T-helper 17 cell (primary cell): ENCODE measurements around the gene KL. TPM values are rescaled to one million over a fixed set of nuclear protein-coding genes. Genes with fewer than 3 reads are reported as not detected.

Source experiments
- ATAC-seq: fragments of 150-1000 bp; cut with Tn5 transposase; 2 replicates; pipeline ENCODE4 v1.10.0; 2021; ENCODE audit warnings: mild to moderate bottlenecking, moderate library complexity
- DNase-seq, 3 donors: peaks; one replicate each; pipeline versions ENCODE4 v3.0.0 to v3.0.0-alpha.2; 2020 to 2021
- H3K9me3 ChIP-seq: one replicate; pipeline ENCODE4 v1.7.0; 2013; ENCODE audit warnings: low read length, mild to moderate bottlenecking; ENCODE audit not compliant: control insufficient read depth, poor library complexity, severe bottlenecking
- H3K27ac Mint-ChIP-seq: one replicate; pipeline ENCODE4 v1.8.0; 2022; ENCODE audit warnings: mild to moderate bottlenecking, moderate library complexity, mixed read lengths
- H3K27me3 Mint-ChIP-seq: one replicate; pipeline ENCODE4 v1.8.0; 2022; ENCODE audit warnings: mixed read lengths
- H3K36me3 Mint-ChIP-seq: one replicate; pipeline ENCODE4 v1.8.0; 2022; ENCODE audit warnings: low read depth, mixed read lengths
- H3K4me1 Mint-ChIP-seq: one replicate; pipeline ENCODE4 v1.8.0; 2022; ENCODE audit warnings: mild to moderate bottlenecking, mixed read lengths
- H3K4me3 Mint-ChIP-seq: one replicate; pipeline ENCODE4 v1.8.0; 2022; ENCODE audit warnings: mild to moderate bottlenecking, moderate library complexity, mixed read lengths
- total RNA-seq, 4 donors: library from RNA in 2 of 4; stranded (reverse) in 2 of 4; gene quantifications; one replicate each; pipeline ENCODE4 v1.2.3 and lab custom pipeline; 2022 to 2026

KL gene
- total RNA-seq (not detected), total RNA-seq (lab: John Stamatoyannopoulos, UW) (0 reads per million in 2 donors)

DNA sequence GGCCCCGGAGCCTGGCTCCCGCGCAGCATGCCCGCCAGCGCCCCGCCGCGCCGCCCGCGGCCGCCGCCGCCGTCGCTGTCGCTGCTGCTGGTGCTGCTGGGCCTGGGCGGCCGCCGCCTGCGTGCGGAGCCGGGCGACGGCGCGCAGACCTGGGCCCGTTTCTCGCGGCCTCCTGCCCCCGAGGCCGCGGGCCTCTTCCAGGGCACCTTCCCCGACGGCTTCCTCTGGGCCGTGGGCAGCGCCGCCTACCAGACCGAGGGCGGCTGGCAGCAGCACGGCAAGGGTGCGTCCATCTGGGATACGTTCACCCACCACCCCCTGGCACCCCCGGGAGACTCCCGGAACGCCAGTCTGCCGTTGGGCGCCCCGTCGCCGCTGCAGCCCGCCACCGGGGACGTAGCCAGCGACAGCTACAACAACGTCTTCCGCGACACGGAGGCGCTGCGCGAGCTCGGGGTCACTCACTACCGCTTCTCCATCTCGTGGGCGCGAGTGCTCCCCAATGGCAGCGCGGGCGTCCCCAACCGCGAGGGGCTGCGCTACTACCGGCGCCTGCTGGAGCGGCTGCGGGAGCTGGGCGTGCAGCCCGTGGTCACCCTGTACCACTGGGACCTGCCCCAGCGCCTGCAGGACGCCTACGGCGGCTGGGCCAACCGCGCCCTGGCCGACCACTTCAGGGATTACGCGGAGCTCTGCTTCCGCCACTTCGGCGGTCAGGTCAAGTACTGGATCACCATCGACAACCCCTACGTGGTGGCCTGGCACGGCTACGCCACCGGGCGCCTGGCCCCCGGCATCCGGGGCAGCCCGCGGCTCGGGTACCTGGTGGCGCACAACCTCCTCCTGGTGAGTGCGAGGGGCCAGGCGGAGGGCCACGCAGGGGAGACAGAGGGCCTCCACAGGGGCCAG, at the start of gene KL:
TSS of gene KL (plus strand) at position 10 of the 909 bp plus-strand sequence. CDS start at position 28, 18 bp downstream.
- H3K9me3 ChIP-seq, result no peaks in the 10 kb centered on the region
- Mint-ChIP-seq H3K27me3 (peaks cover 69% of the 10 kb centered on the region), H3K27ac (no peak within 1 kb of the TSS), H3K4me1 (peaks cover 9% of the 10 kb centered on the region), H3K4me3 (peak within 1 kb of the TSS; percentile 76), H3K36me3 (no peaks in the 10 kb centered on the region)
- peak; percentile 35 for ATAC-seq
- DNase-seq, result no peak

DNA sequence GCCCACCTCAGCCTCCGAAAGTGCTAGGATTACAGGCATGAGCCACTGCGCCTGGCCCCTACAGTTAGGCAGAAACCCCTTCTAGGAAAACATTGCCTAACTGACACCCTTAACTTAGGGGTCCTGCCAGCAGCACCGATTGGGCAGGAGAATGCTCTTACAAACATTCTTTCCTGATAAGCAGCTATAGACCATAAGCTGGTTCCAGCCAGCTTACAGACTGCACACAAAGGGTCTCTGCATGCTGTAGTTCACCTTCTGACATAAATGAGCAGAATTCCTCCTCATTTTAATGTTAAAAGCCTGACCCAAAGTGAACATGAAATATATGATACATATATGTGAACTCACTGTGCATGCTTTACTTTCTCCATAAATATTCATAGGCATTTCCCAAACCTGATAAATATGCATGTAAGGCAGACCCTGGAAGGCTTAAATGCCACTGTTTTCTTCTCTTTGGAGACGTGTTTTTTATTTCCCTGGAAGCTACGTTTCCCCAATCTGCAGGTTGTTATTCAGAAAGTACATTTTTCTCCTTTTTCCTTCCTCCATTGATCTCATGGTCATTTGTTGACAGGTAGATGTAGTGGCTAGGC, 48.5 kb upstream of the KL start:
- Mint-ChIP-seq H3K4me1 (no peaks in the 10 kb centered on the region), H3K36me3 (no peaks in the 10 kb centered on the region)
- no peak for ATAC-seq

DNA sequence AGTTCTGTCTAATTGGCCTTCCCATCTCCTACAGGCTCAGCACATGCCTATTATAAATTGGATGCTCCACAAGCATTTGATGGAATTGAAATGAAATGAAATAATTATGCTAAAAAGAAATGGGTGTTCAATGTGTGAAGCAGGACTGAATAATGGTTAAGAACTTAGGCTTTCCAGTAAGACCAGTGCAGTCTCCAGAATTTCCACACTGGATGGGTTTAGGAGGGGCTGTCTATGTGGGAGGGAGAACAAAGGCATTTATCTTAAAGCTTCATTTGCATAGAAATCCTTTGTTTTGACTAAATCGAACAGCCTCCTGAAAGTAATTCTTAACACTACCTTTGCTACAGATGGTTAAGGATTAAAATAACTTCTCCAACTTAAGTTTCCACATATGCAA, 47.9 kb upstream of the KL start:
- H3K4me3 Mint-ChIP-seq, result no peak overlapping the region
- H3K4me1 Mint-ChIP-seq, result no peaks in the 10 kb centered on the region
- ATAC-seq, result no peak

More for the DNA sequence above, 48.5 kb upstream of the KL start:
- H3K9me3 ChIP-seq, result no peaks in the 10 kb centered on the region
- Mint-ChIP-seq H3K27ac (no peak overlapping the region), H3K27me3 (peaks cover 5% of the 10 kb centered on the region), H3K4me3 (no peak overlapping the region)
- DNase-seq, result no peak

DNA sequence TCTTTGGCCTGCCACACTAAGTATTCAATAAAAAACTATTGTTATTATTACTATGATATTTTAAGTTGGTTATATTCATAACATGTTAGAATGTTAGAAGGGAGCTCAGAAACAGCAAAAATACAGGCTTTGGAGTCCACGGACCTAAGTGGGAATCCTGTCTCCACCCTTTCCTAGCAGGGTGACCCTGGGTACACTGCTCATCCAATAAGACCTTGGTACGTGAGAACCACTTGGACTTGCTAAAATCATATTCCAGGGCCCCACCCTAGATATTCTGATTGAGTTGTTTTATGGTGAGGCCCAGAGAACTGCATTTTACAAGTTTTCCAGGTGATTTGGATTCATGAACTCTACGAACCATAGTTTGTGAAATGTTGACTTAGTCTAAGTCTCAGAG, 47.4 kb upstream of the KL start:
- no peak overlapping the region for H3K4me3 Mint-ChIP-seq
- no peak for DNase-seq
- no peaks in the 10 kb centered on the region for H3K36me3 Mint-ChIP-seq
- H3K27ac Mint-ChIP-seq, result no peak overlapping the region
- peaks cover 5% of the 10 kb centered on the region for H3K27me3 Mint-ChIP-seq
- no peaks in the 10 kb centered on the region for H3K9me3 ChIP-seq
- H3K4me1 Mint-ChIP-seq, result no peaks in the 10 kb centered on the region
- ATAC-seq, result no peak

More for the DNA sequence above, 47.9 kb upstream of the KL start:
- no peaks in the 10 kb centered on the region for H3K9me3 ChIP-seq
- DNase-seq, result no peak
- Mint-ChIP-seq H3K36me3 (no peaks in the 10 kb centered on the region), H3K27me3 (peaks cover 5% of the 10 kb centered on the region), H3K27ac (no peak overlapping the region)

DNA sequence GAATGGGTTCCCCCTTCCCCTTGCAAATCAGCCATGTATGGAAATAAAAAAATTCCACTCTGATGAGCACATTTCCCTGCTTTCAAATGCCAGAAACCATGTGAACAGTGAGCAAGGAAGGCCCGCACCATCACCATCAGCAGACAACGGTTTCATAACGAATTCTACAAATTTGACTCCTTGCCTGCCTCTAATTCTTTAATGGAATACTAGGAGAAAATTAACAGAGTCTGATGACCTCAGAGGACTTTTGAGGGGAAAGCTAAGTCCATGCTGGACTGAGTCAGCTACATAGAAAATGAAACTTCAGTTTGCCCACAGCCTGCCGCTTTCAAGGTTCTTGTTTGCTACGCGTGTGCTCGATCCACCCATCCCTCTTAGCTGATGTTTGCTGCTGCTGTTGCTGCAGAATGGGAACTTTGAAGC, 46.7 kb upstream of the KL start:
- DNase-seq (no peak), ATAC-seq (no peak)
- Mint-ChIP-seq H3K27me3 (peaks cover 5% of the 10 kb centered on the region), H3K4me1 (no peaks in the 10 kb centered on the region), H3K27ac (no peak overlapping the region), H3K36me3 (no peaks in the 10 kb centered on the region), H3K4me3 (peak overlapping the region; percentile 19)
- H3K9me3 ChIP-seq, result no peaks in the 10 kb centered on the region

DNA sequence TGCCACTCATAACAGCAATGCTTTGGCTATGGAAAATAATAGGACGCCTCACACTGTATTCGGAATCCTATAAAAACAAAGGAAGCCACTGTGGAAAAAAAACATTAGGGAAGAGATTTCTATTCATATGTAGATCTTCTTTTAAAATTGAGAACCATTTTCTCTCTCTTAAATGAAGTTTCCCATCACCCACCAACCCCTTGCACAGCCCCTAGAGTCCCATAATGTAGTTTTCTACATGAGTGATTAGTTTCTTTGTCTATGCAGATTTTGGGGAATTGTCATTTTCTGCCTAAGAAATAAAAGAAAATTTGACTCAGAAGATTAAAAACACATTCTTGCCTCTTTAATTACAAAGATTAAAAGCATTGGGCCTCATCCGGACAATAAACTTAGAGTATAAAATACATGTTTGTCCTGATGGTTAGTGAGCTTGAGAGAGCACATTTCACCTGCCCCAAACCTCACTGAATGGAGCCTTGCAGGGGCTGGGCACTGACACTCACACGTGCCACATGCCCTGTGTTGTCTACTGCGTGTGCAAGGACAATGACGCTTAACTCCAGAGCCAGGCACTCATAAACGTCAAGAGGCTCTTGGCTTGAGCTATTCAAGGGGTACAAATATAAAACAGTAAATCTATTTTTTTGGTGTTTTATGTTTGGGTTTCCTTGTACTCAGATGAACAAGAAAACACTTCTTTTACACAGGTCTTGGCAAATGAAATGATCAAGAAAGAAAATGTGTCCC, 40.0 kb upstream of the KL start:
- Mint-ChIP-seq H3K36me3 (no peaks in the 10 kb centered on the region), H3K4me3 (no peak overlapping the region), H3K27ac (no peak overlapping the region), H3K27me3 (peaks cover 9% of the 10 kb centered on the region), H3K4me1 (no peaks in the 10 kb centered on the region)
- DNase-seq (no peak), ATAC-seq (no peak)
- H3K9me3 ChIP-seq, result no peaks in the 10 kb centered on the region

DNA sequence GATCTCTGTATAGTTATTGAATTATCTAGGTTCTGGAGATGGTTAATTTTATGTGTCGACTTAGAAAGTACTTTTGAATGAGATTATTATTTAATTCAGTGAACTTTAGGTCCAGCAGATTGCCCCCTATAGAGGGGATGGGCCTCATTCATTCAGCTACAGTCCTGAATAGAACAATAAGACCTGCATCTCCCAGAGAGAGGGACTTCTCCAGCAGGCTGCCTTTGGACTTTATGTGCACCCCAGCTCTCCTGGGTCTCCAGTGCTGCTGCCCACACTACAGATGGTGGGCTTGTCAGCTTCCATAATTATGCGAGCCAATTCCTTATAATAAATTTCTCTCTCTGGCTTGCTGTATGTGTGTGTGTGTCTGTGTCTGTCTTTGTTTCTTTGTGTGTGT, 39.3 kb upstream of the KL start:
- H3K36me3 Mint-ChIP-seq, result no peaks in the 10 kb centered on the region
- no peaks in the 10 kb centered on the region for H3K4me1 Mint-ChIP-seq
- H3K9me3 ChIP-seq, result no peaks in the 10 kb centered on the region
- no peak for ATAC-seq
- no peak for DNase-seq
- H3K27me3 Mint-ChIP-seq, result peaks cover 9% of the 10 kb centered on the region
- no peak overlapping the region for H3K27ac Mint-ChIP-seq
- H3K4me3 Mint-ChIP-seq, result no peak overlapping the region

DNA sequence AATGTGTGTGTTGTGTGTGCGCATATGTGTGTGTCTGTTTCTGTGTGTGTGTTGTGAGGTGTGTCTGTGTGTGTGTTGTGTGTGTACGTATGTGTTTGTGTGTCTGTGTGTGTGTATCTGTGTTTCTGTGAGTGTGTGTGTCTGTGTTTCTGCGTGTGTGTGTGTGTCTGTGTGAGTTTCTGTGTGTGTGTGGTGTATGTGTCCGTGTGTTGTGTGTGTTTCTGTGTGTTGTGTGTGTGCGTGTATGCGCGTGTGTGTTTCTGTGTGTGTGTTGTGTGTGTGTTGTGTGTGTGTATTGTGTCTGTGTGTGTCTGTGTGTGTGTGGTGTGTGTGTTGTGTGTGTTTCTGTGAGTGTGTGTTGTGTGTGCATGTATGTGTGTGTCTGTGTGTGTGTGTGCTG, 38.9 kb upstream of the KL start:
- ATAC-seq (no peak), DNase-seq (no peak)
- H3K4me1 Mint-ChIP-seq, result no peaks in the 10 kb centered on the region
- H3K4me3 Mint-ChIP-seq, result no peak overlapping the region
- no peaks in the 10 kb centered on the region for H3K36me3 Mint-ChIP-seq
- H3K27ac Mint-ChIP-seq, result no peak overlapping the region
- peaks cover 9% of the 10 kb centered on the region for H3K27me3 Mint-ChIP-seq
- no peaks in the 10 kb centered on the region for H3K9me3 ChIP-seq

DNA sequence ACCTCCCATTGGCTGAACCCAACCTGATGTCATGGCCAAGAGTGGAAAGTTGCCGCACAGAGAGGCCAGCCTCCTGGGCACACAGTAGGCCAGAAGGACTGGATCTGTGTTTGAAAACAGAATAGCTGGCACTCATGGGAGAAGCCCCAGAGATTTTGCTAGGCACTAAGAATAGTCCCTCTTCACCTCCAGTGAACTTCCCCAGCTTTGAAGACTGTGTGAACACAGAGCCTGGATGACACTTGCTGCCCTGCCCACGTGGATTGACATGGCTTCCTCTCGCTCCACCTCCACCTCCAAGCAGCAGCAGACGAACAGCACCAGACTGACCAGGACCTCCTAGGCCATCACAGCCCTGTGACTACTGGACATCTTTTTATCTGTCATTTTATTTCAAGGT, 37.9 kb upstream of the KL start:
- Mint-ChIP-seq H3K4me1 (no peaks in the 10 kb centered on the region), H3K27ac (no peak overlapping the region), H3K27me3 (peaks cover 9% of the 10 kb centered on the region), H3K36me3 (no peaks in the 10 kb centered on the region), H3K4me3 (no peak overlapping the region)
- ATAC-seq (no peak), DNase-seq (no peak)
- H3K9me3 ChIP-seq, result no peaks in the 10 kb centered on the region

DNA sequence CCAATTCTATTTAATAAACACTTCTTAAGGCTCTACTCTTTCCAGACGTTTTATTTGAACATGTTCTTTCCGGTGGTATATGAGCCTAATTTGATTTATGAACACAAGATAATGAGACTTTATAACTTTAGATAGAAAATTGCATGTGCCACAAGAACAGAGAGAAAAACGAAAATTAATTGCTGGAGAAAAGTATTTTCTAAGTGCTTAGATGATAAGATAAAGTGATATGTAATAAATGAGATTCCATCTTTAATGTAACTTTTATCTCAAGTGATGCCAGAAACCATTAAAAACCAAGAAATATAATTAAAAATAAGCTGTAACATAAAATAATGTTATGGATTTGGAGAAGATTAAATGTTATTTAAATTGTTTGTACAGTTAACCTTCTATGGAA, 33.2 kb upstream of the KL start:
- H3K27ac Mint-ChIP-seq, result no peak overlapping the region
- H3K27me3 Mint-ChIP-seq, result peaks cover 18% of the 10 kb centered on the region
- no peaks in the 10 kb centered on the region for H3K9me3 ChIP-seq
- ATAC-seq (no peak), DNase-seq (no peak)
- no peaks in the 10 kb centered on the region for H3K4me1 Mint-ChIP-seq
- no peaks in the 10 kb centered on the region for H3K36me3 Mint-ChIP-seq
- H3K4me3 Mint-ChIP-seq, result no peak overlapping the region

DNA sequence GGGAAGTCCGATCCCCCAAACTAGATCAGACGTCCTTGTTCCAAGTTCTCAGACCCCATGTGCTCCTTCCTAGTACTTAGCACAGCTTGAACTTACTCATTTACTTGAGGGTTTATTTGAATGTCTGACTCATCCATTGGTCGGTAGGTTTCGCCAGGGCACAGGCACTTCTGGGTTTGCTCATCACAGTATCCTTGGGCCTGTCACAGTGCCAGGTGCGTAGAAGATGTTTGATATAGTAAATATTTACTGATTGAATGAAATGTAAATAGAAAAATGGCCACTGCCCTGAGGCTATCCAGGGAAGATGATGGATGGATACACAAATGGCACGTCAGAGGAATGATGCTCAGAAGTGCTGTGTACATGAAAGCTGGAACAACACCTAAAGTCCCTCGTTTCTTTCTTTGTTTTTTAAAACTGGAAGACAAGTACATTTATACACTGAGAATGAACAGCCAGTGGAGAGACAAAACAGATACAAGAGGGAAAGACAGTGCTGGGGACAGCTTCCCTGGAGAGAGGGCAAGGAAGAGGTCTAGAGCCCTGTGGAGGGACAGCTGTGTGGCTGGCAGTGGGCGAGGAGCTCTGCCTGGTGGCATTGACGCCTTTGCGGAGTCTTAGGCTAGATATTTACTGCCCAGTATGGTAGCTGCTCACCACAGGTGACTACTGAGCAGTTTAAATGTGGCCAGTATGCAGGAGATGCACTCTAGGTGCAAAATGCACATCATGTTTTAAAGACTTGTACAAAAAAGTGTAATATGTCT, 31.2 kb upstream of the KL start:
- Mint-ChIP-seq H3K27ac (no peak overlapping the region), H3K36me3 (no peaks in the 10 kb centered on the region), H3K4me3 (no peak overlapping the region), H3K27me3 (peaks cover 12% of the 10 kb centered on the region), H3K4me1 (no peaks in the 10 kb centered on the region)
- DNase-seq (no peak), ATAC-seq (no peak)
- H3K9me3 ChIP-seq, result no peaks in the 10 kb centered on the region

DNA sequence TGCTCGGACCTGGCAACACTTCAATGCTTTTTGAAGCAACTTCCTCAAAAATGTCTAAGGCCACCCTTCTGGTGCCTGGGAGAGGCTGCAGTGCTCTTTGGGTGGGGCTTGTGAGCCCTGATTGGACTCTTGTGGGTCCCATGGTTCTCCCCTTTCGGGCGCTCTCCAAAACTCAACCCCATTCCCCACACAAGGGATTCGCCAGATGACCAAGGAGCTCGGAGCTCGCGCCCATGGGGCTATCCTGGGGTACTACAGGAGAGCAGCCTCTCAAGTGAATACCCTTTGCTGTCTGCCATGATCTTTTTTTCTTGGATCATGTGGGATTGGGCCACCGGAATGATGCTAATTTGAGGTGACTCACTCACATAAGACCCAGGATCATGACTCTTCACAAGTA, 29.7 kb upstream of the KL start:
- no peak for DNase-seq
- H3K4me3 Mint-ChIP-seq, result no peak overlapping the region
- H3K36me3 Mint-ChIP-seq, result no peaks in the 10 kb centered on the region
- no peak for ATAC-seq
- H3K9me3 ChIP-seq, result peaks cover 3% of the 10 kb centered on the region
- H3K27ac Mint-ChIP-seq, result no peak overlapping the region
- H3K4me1 Mint-ChIP-seq, result no peaks in the 10 kb centered on the region
- peaks cover 17% of the 10 kb centered on the region for H3K27me3 Mint-ChIP-seq

DNA sequence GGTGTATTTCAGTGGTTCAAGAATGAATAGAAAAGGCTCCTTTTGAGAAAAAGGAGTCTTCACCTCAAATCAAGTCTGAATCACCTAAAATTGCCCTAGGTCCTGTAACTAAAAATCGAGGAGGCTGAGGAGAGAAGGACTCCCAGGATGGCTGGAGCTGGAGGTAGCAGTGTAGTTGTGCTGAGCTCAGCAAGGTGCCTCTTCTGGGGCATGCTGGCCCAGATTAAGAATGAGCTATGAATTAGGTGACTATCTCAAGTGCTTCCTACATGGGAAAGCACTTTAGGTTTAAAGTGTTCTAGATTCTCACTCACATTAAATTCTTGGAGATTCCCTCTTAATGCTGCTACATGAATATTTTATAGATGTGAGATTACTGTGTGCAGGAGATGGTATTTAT, 28.8 kb upstream of the KL start:
- Mint-ChIP-seq H3K4me3 (no peak overlapping the region), H3K27me3 (peaks cover 20% of the 10 kb centered on the region), H3K36me3 (no peaks in the 10 kb centered on the region), H3K27ac (no peak overlapping the region), H3K4me1 (no peaks in the 10 kb centered on the region)
- H3K9me3 ChIP-seq, result peaks cover 3% of the 10 kb centered on the region
- no peak for ATAC-seq
- DNase-seq, result no peak
